Stimulated activated CD8-positive, alpha-beta memory T cell treated with anti-CD3 and anti-CD28 coated beads, Interleukin-4, amount 100 ng/mL, for 24 hours (primary cell): ENCODE data around the gene GRM2.
"Not testable (repeated sequence)": the region's sequence is repeated elsewhere in the genome, so short reads cannot be mapped to it uniquely, and the experiment has no call there.

Experiments
- DNase-seq: peaks from one replicate; pipeline ENCODE4 v3.0.0-alpha.2; 2020; ENCODE audit warnings: low read depth

Gene GRM2

GRCh38 chr3:51722362-51722761 is 15.5 kb downstream of the GRM2 start:
- DNase-seq = no peak

- no peak for DNase-seq
Measured at GRCh38 chr3:51727500-51727899, 20.6 kb downstream of the GRM2 start.

- DNase-seq = no peak
Measured at GRCh38 chr3:51729042-51729633, 22.3 kb downstream of the GRM2 start.

- DNase-seq = no peak
Measured at GRCh38 chr3:51733859-51734571, 27.1 kb downstream of the GRM2 start.

- no peak for DNase-seq
Measured at GRCh38 chr3:51734572-51734907, 27.7 kb downstream of the GRM2 start.

- DNase-seq = no peak
Measured at GRCh38 chr3:51735039-51735438, 28.2 kb downstream of the GRM2 start.

GRCh38 chr3:51735950-51736349 is 29.1 kb downstream of the GRM2 start:
- DNase-seq = no peak

GRCh38 chr3:51739110-51739509 is 32.2 kb downstream of the GRM2 start:
- DNase-seq = no peak

- not testable (repeated sequence) for DNase-seq
Measured at GRCh38 chr3:51742320-51742719, 35.5 kb downstream of the GRM2 start.

- DNase-seq = not testable (repeated sequence)
Measured at GRCh38 chr3:51742978-51743377, 36.1 kb downstream of the GRM2 start.

- no peak for DNase-seq
Measured at GRCh38 chr3:51747840-51748239, 41.0 kb downstream of the GRM2 start.

GRCh38 chr3:51748327-51748726 is 41.5 kb downstream of the GRM2 start:
- DNase-seq = no peak

GRCh38 chr3:51750878-51751277 is 44.0 kb downstream of the GRM2 start:
- DNase-seq = no peak

GRCh38 chr3:51751287-51751686 is 44.4 kb downstream of the GRM2 start:
- no peak for DNase-seq

- DNase-seq = not testable (repeated sequence)
Measured at GRCh38 chr3:51753763-51754750, 47.2 kb downstream of the GRM2 start.

GRCh38 chr3:51759203-51759602 is 52.3 kb downstream of the GRM2 start:
- no peak for DNase-seq
